ENCODE data around the gene ZNF502. TPM values are rescaled to one million over a fixed set of nuclear protein-coding genes. Genes with fewer than 3 reads are reported as not detected.

Gene ZNF502
- 1.8 and 3.3 TPM in 2 replicates for total RNA-seq
- 1.2 and 2.6 TPM in 2 replicates for polyA plus RNA-seq

DNA sequence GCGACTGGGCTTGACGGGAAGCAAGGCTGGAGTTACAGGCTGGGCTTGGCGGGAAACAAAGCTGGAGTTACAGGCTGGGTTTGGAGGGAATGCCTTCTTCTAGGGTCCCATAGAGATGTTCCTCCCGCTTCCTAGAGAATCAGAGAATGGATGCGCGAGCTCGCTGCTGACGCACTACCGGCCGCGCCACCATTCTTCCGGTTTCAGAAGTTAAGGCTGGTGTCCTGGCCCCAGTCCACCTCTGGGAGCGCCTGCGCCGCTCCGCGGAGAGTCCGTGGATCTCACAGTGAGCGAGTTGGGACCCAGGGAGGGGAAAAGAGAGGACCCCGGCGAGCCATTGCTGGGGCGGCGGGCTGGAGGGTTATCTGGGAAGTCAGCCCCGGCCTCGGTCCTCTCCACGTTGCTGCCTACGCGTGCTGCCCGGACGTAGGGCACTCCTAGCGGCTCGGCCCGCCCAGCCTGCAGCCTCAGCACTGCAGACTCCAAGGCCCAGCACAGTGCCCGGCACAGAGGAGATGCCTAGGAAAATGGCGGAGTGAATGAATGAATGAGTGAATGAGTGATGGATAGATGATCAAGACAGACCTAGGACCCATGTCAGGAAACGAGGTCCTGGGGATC lies at the start of gene ZNF502:
Gene ZNF502, plus strand, starts transcription at position 206 of the 621 bp plus-strand sequence. CDS start 7,602 bp downstream, outside the sequence.
- peak within 1 kb of the TSS; percentile 31 for H3K27ac ChIP-seq
- H3K9me2 ChIP-seq (replicated peaks; ENCODE audit: insufficient read depth), result no peaks in the 10 kb centered on the region
- WGBS (ENCODE audit: low lambda C conversion rate, missing lambda C conversion rate), result 60% methylated on average over 35 of the region's 36 CpGs
- no peaks in the 10 kb centered on the region for H3K27me3 ChIP-seq
- H3K9me3 ChIP-seq (ENCODE audit: low read depth), result peaks cover 13% of the 10 kb centered on the region
- no peaks in the 10 kb centered on the region for H4K20me1 ChIP-seq (ENCODE audit: insufficient read depth, poor library complexity, severe bottlenecking)
- no peaks in the 10 kb centered on the region for H3K36me3 ChIP-seq (replicated peaks; ENCODE audit: insufficient read depth, low read depth)
- peaks cover 5% of the 10 kb centered on the region for H3K79me2 ChIP-seq
- no peak for TF ChIP-seq EZH2phosphoT487 (IDR thresholded peaks at IDR 0.05; ENCODE audit: low read depth, severe bottlenecking, unreplicated experiment)
- TF ChIP-seq CTCF (IDR thresholded peaks at IDR 0.05; ENCODE audit: poor library complexity), result peak; percentile 30
- no peak for TF ChIP-seq EZH2 (IDR thresholded peaks at IDR 0.05; ENCODE audit: borderline replicate concordance)
- H3K4me2 ChIP-seq, result peak within 1 kb of the TSS; percentile 82
- no peaks in the 10 kb centered on the region for H3K4me1 ChIP-seq (ENCODE audit: insufficient read depth)
- peak within 1 kb of the TSS; percentile 82 for H2AFZ ChIP-seq
- DNase-seq (ENCODE audit: low spot score), result peak; percentile 83
- H3K4me3 ChIP-seq, result peak within 1 kb of the TSS; percentile 44

- no peak overlapping the region for H3K4me2 ChIP-seq
- no peaks in the 10 kb centered on the region for H3K36me3 ChIP-seq (replicated peaks; ENCODE audit: insufficient read depth, low read depth)
- no peak for DNase-seq (ENCODE audit: low spot score)
- no peak overlapping the region for H2AFZ ChIP-seq
- no peaks in the 10 kb centered on the region for H4K20me1 ChIP-seq (ENCODE audit: insufficient read depth, poor library complexity, severe bottlenecking)
- H3K9me3 ChIP-seq (ENCODE audit: low read depth), result no peaks in the 10 kb centered on the region
- no peaks in the 10 kb centered on the region for H3K27me3 ChIP-seq
- 98% methylated on average over 3 of the region's 3 CpGs for whole genome bisulfite sequencing (ENCODE audit: low lambda C conversion rate, missing lambda C conversion rate)
- H3K27ac ChIP-seq, result no peak overlapping the region
- TF ChIP-seq CTCF (IDR thresholded peaks at IDR 0.05; ENCODE audit: poor library complexity) (no peak), EZH2phosphoT487 (IDR thresholded peaks at IDR 0.05; ENCODE audit: low read depth, severe bottlenecking, unreplicated experiment) (no peak), EZH2 (IDR thresholded peaks at IDR 0.05; ENCODE audit: borderline replicate concordance) (no peak)
- no peaks in the 10 kb centered on the region for H3K9me2 ChIP-seq (replicated peaks; ENCODE audit: insufficient read depth)
- H3K4me3 ChIP-seq, result no peak overlapping the region
- H3K79me2 ChIP-seq, result no peaks in the 10 kb centered on the region
- H3K4me1 ChIP-seq (ENCODE audit: insufficient read depth), result no peaks in the 10 kb centered on the region
Measured at GRCh38 chr3:44665173-44665572, 47.3 kb upstream of the ZNF502 start.

- Histone ChIP-seq H3K9me2 (replicated peaks; ENCODE audit: insufficient read depth) (no peaks in the 10 kb centered on the region), H3K4me2 (no peak overlapping the region), H3K4me3 (no peak overlapping the region), H3K27ac (no peak overlapping the region), H3K36me3 (replicated peaks; ENCODE audit: insufficient read depth, low read depth) (no peaks in the 10 kb centered on the region), H3K4me1 (ENCODE audit: insufficient read depth) (no peaks in the 10 kb centered on the region), H2AFZ (no peak overlapping the region), H4K20me1 (ENCODE audit: insufficient read depth, poor library complexity, severe bottlenecking) (no peaks in the 10 kb centered on the region), H3K79me2 (no peaks in the 10 kb centered on the region), H3K27me3 (no peaks in the 10 kb centered on the region), H3K9me3 (ENCODE audit: low read depth) (no peaks in the 10 kb centered on the region)
- WGBS (ENCODE audit: low lambda C conversion rate, missing lambda C conversion rate), result 95% methylated on average over 4 of the region's 4 CpGs
- no peak for DNase-seq (ENCODE audit: low spot score)
- no peak for TF ChIP-seq EZH2phosphoT487 (IDR thresholded peaks at IDR 0.05; ENCODE audit: low read depth, severe bottlenecking, unreplicated experiment)
- no peak for TF ChIP-seq EZH2 (IDR thresholded peaks at IDR 0.05; ENCODE audit: borderline replicate concordance)
- no peak for TF ChIP-seq CTCF (IDR thresholded peaks at IDR 0.05; ENCODE audit: poor library complexity)
Measured at GRCh38 chr3:44666346-44666745, 46.1 kb upstream of the ZNF502 start.

All from hepatocyte (in vitro differentiated cells).